ENCODE results near the gene RASGEF1C.
"Not testable (repeated sequence)": the region's sequence is repeated elsewhere in the genome, so short reads cannot be mapped to it uniquely, and the experiment has no call there.

Gene RASGEF1C

GRCh38 chr5:180210961-180211760 is 2.1 kb upstream of the RASGEF1C start:
- no peak for FAIRE-seq

- not testable (repeated sequence) for FAIRE-seq
Observed at GRCh38 chr5:180210077-180210476, 1.1 kb upstream of the RASGEF1C start.

- FAIRE-seq = no peak
Observed at GRCh38 chr5:180208435-180209081, 453 bp downstream of the RASGEF1C start.

- no peak for FAIRE-seq
Observed at GRCh38 chr5:180208038-180208434, 975 bp downstream of the RASGEF1C start.

GRCh38 chr5:180207593-180207992 is 1.4 kb downstream of the RASGEF1C start:
- no peak for FAIRE-seq

GRCh38 chr5:180206993-180207392 is 2.0 kb downstream of the RASGEF1C start:
- no peak for FAIRE-seq

GRCh38 chr5:180205916-180206315 is 3.1 kb downstream of the RASGEF1C start:
- FAIRE-seq = no peak

GRCh38 chr5:180204276-180204819 is 4.7 kb downstream of the RASGEF1C start:
- no peak for FAIRE-seq

- no peak for FAIRE-seq
Observed at GRCh38 chr5:180202939-180203573, 6.0 kb downstream of the RASGEF1C start.

- FAIRE-seq = no peak
Observed at GRCh38 chr5:180201051-180201987, 7.7 kb downstream of the RASGEF1C start.

GRCh38 chr5:180199390-180199789 is 9.6 kb downstream of the RASGEF1C start:
- FAIRE-seq = no peak

- FAIRE-seq = no peak
Observed at GRCh38 chr5:180198208-180198607, 10.8 kb downstream of the RASGEF1C start.

GRCh38 chr5:180197016-180197702 is 11.9 kb downstream of the RASGEF1C start:
- FAIRE-seq = no peak

- no peak for FAIRE-seq
Observed at GRCh38 chr5:180194410-180195345, 14.3 kb downstream of the RASGEF1C start.

GRCh38 chr5:180193749-180194375 is 15.1 kb downstream of the RASGEF1C start:
- no peak for FAIRE-seq

GRCh38 chr5:180191716-180192115 is 17.3 kb downstream of the RASGEF1C start:
- FAIRE-seq = no peak

- no peak for FAIRE-seq
Observed at GRCh38 chr5:180187767-180188166, 21.2 kb downstream of the RASGEF1C start.

- no peak for FAIRE-seq
Observed at GRCh38 chr5:180180846-180181245, 28.2 kb downstream of the RASGEF1C start.

- FAIRE-seq = no peak
Observed at GRCh38 chr5:180180421-180180820, 28.6 kb downstream of the RASGEF1C start.

Measured in endometrium (tissue), 2 donors.